BLaER1 (cell line): ENCODE data around the gene PPFIBP2.

Source experiments
- H3K27ac ChIP-seq: shearing (Covaris generic); formaldehyde crosslinking; 2 replicates; pipeline ENCODE4 v1.8.1; 2022
- H3K27me3 ChIP-seq: shearing (Covaris generic); formaldehyde crosslinking; 2 replicates; pipeline ENCODE4 v1.8.1; 2022
- H3K36me3 ChIP-seq: shearing (Covaris generic); formaldehyde crosslinking; 2 replicates; pipeline ENCODE4 v1.8.1; 2022
- H3K4me1 ChIP-seq: shearing (Covaris generic); formaldehyde crosslinking; 2 replicates; pipeline ENCODE4 v1.8.1; 2022
- H3K4me2 ChIP-seq: shearing (Covaris generic); formaldehyde crosslinking; 2 replicates; pipeline ENCODE4 v1.8.1; 2022
- H3K4me3 ChIP-seq: shearing (Covaris generic); formaldehyde crosslinking; 2 replicates; pipeline ENCODE4 v1.8.1; 2022
- H3K9ac ChIP-seq: shearing (Covaris generic); formaldehyde crosslinking; 2 replicates; pipeline ENCODE4 v1.8.1; 2022
- H3K9me3 ChIP-seq: shearing (Covaris generic); formaldehyde crosslinking; 2 replicates; pipeline ENCODE4 v1.8.1; 2022
- H4K20me1 ChIP-seq: shearing (Covaris generic); formaldehyde crosslinking; 2 replicates; pipeline ENCODE4 v1.8.1; 2022
- Cebpa-rat ChIP-seq: shearing (Covaris generic); IDR thresholded peaks from 2 replicates; pipeline ENCODE4 v1.8.1; 2022

Gene PPFIBP2

GRCh38 chr11:7600205-7600775 is 86.5 kb downstream of the PPFIBP2 start:
- H3K9me3 ChIP-seq: no peaks in the 10 kb centered on the region
- H3K27ac ChIP-seq: no peak overlapping the region
- no peaks in the 10 kb centered on the region for H3K4me1 ChIP-seq
- TF ChIP-seq Cebpa-rat: no peak
- no peak overlapping the region for H3K4me2 ChIP-seq
- peaks cover 7% of the 10 kb centered on the region; the same call in 1 of the 2 replicates for H3K36me3 ChIP-seq
- no peak overlapping the region for H3K4me3 ChIP-seq
- no peaks in the 10 kb centered on the region for H3K27me3 ChIP-seq
- peaks cover 7% of the 10 kb centered on the region; the same call in 1 of the 2 replicates for H4K20me1 ChIP-seq
- no peak overlapping the region for H3K9ac ChIP-seq

DNA sequence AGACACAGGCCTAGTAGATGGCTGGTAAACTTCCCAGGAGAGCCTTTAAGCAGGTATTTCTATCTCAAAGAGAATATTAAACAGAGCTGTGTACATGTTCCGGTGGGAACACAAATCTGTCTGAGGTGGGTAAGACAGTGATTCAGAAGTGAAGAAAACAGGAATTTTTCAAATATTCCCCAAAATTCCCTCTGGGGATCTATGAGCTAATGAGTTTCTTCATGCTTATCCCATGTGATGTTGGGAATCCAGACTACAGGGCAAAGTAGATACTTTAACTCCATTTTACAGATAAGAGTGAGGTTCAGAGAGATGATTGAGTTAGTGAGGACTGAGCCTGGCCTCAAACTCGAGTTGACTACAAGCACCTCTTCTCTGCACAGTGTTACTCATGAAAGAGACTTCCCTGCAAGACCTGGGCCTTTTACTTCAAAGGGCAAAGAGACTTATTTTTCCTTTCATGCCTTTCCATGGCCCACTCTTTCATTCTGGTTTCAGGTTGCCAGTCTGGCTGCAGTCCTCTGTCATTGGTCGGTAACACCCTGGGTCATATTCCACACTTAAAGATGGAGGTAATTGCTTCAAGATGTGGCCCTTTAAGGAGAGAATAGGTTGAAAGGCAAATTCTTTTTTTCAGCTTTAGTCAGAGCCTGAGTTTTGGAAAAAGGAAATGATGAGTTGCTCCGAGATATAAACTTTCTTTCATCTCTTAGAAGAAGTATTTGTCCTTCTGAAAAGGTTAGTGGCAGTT is 89.4 kb downstream of the PPFIBP2 start:
- Histone ChIP-seq H3K36me3 (no peaks in the 10 kb centered on the region), H4K20me1 (no peaks in the 10 kb centered on the region), H3K9ac (no peak overlapping the region), H3K4me2 (no peak overlapping the region), H3K27me3 (no peaks in the 10 kb centered on the region), H3K4me3 (no peak overlapping the region), H3K27ac (no peak overlapping the region), H3K4me1 (no peaks in the 10 kb centered on the region), H3K9me3 (no peaks in the 10 kb centered on the region)
- TF ChIP-seq Cebpa-rat: no peak

DNA sequence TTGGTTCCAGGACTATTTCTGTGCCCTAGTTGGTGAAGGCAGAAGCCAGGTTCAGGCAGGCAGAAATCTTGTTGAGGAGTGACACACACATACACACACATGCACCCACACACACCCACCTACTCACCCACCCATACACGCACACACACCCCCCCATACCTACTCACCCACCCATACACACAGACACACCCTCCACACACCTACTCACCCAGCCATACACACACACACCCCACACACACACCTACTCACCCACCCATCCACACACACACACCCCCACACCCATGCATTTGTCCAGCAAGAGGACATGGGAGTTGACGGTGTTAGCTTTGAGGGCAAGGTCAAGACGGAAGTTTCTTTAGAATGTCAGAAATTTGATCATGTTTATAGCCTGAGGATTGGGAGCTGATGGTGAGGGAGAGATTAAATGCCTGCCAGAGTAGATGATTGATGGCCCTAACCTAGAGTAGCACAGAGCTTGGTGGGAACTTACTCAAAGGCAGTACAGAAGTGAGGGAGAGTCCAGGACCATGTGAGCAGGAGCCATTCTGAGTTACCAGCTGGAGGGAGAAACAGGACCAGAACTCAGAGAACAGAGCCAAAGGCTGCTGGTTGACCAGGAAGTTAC is 90.6 kb downstream of the PPFIBP2 start:
- H3K36me3 ChIP-seq: no peaks in the 10 kb centered on the region
- H4K20me1 ChIP-seq: no peaks in the 10 kb centered on the region
- no peaks in the 10 kb centered on the region for H3K27me3 ChIP-seq
- no peaks in the 10 kb centered on the region for H3K4me1 ChIP-seq
- no peak overlapping the region for H3K27ac ChIP-seq
- H3K9me3 ChIP-seq: no peaks in the 10 kb centered on the region
- H3K4me3 ChIP-seq: no peak overlapping the region
- no peak overlapping the region for H3K9ac ChIP-seq
- H3K4me2 ChIP-seq: no peak overlapping the region
- no peak for TF ChIP-seq Cebpa-rat

GRCh38 chr11:7605186-7605943 is 91.6 kb downstream of the PPFIBP2 start:
- H3K9ac ChIP-seq: no peak overlapping the region
- no peak overlapping the region for H3K4me3 ChIP-seq
- no peak for TF ChIP-seq Cebpa-rat
- no peak overlapping the region for H3K27ac ChIP-seq
- no peaks in the 10 kb centered on the region for H4K20me1 ChIP-seq
- no peaks in the 10 kb centered on the region for H3K27me3 ChIP-seq
- H3K4me1 ChIP-seq: no peaks in the 10 kb centered on the region
- H3K4me2 ChIP-seq: no peak overlapping the region
- H3K36me3 ChIP-seq: peaks cover 4% of the 10 kb centered on the region; the same call in 1 of the 2 replicates
- H3K9me3 ChIP-seq: no peaks in the 10 kb centered on the region

DNA sequence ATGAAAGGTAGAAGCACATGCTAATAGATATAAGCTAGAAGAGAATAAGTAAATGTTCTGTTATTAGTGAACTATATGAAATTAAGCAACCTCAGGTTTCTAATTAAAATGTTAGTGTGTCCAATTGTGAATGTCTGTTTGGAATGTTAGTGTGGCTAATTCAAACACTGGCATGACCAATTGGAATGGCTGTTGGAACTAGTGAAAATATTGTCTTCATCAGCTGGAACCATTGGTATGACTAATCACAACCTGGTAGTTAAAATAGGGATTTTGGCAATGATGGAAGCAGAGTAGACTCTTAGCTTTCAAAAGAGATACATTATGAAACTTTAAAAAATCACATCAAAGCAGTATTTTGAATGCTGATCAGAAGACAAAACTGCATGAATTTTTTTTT is 92.7 kb downstream of the PPFIBP2 start:
- H3K27me3 ChIP-seq: no peaks in the 10 kb centered on the region
- H3K9me3 ChIP-seq: no peaks in the 10 kb centered on the region
- no peak overlapping the region for H3K4me2 ChIP-seq
- H3K27ac ChIP-seq: no peak overlapping the region
- no peak overlapping the region for H3K4me3 ChIP-seq
- H3K4me1 ChIP-seq: no peaks in the 10 kb centered on the region
- no peaks in the 10 kb centered on the region for H4K20me1 ChIP-seq
- no peak overlapping the region for H3K9ac ChIP-seq
- peaks cover 10% of the 10 kb centered on the region; the same call in 1 of the 2 replicates for H3K36me3 ChIP-seq
- TF ChIP-seq Cebpa-rat: no peak

- H3K27me3 ChIP-seq: no peaks in the 10 kb centered on the region
- H4K20me1 ChIP-seq: no peaks in the 10 kb centered on the region
- H3K4me3 ChIP-seq: no peak overlapping the region
- H3K4me2 ChIP-seq: no peak overlapping the region
- no peak overlapping the region for H3K9ac ChIP-seq
- peaks cover 10% of the 10 kb centered on the region; the same call in 1 of the 2 replicates for H3K36me3 ChIP-seq
- no peak overlapping the region for H3K27ac ChIP-seq
- TF ChIP-seq Cebpa-rat: no peak
- no peaks in the 10 kb centered on the region for H3K9me3 ChIP-seq
- no peaks in the 10 kb centered on the region for H3K4me1 ChIP-seq
Observed at GRCh38 chr11:7609015-7609414, 95.2 kb downstream of the PPFIBP2 start.

- no peaks in the 10 kb centered on the region for H3K4me1 ChIP-seq
- H3K9me3 ChIP-seq: no peaks in the 10 kb centered on the region
Observed at GRCh38 chr11:7609521-7609920, 95.7 kb downstream of the PPFIBP2 start.

DNA sequence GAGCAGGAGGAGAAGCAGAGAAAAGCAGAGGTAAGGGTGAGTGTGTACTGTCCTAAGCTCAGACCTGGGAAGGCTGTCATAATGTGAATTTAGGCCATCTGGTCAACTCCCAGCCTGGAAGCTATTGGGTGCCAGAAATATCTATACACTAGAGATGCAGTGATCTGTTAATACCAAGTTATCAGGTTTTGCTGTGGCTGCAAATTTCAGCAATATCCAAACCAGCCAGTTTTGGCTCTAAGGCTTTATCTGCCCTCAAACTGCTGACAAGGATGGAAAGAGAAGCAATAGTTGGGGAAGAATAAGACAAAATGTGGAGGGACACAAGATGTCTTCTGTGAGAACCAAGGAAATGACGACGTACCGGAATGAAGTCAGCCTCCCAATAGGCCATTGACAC is 96.6 kb downstream of the PPFIBP2 start:
- no peaks in the 10 kb centered on the region for H3K4me1 ChIP-seq
- no peak overlapping the region for H3K9ac ChIP-seq
- no peak overlapping the region for H3K4me3 ChIP-seq
- TF ChIP-seq Cebpa-rat: no peak
- no peak overlapping the region for H3K4me2 ChIP-seq
- no peak overlapping the region for H3K27ac ChIP-seq
- H3K27me3 ChIP-seq: no peaks in the 10 kb centered on the region
- no peaks in the 10 kb centered on the region for H3K9me3 ChIP-seq
- no peaks in the 10 kb centered on the region for H4K20me1 ChIP-seq
- H3K36me3 ChIP-seq: peaks cover 10% of the 10 kb centered on the region; the same call in 1 of the 2 replicates

More at GRCh38 chr11:7609521-7609920, 95.7 kb downstream of the PPFIBP2 start:
- Histone ChIP-seq H3K27me3 (no peaks in the 10 kb centered on the region), H3K4me3 (no peak overlapping the region), H3K36me3 (peaks cover 10% of the 10 kb centered on the region; the same call in 1 of the 2 replicates), H3K4me2 (no peak overlapping the region), H3K27ac (no peak overlapping the region), H3K9ac (no peak overlapping the region), H4K20me1 (no peaks in the 10 kb centered on the region)
- no peak for TF ChIP-seq Cebpa-rat

DNA sequence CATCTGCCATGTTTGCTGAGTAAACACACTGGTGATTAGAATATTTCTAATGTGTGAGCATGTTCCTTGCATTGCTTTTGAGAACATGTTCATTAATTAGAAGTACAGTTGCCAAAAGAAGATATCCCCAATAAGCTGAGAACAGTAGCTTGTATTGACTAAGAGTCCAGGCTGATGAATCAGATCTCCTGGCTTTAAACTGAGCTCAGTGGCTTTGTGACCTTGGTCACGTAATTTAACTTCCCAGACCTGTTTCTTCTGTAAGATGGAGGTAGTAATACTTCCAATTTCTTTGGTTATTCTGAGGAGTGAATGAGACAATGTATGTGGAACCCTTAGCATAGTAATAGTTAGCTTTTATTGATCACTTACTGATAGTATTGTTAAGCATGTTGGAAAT is 97.6 kb downstream of the PPFIBP2 start:
- no peak overlapping the region for H3K4me3 ChIP-seq
- H3K4me1 ChIP-seq: no peaks in the 10 kb centered on the region
- H3K9ac ChIP-seq: no peak overlapping the region
- no peak for TF ChIP-seq Cebpa-rat
- no peaks in the 10 kb centered on the region for H3K9me3 ChIP-seq
- no peak overlapping the region for H3K4me2 ChIP-seq
- no peak overlapping the region for H3K27ac ChIP-seq
- H3K36me3 ChIP-seq: peaks cover 10% of the 10 kb centered on the region; the same call in 1 of the 2 replicates
- no peaks in the 10 kb centered on the region for H3K27me3 ChIP-seq
- H4K20me1 ChIP-seq: no peaks in the 10 kb centered on the region
